Measurements from ENCODE around the gene ACOT7. TPM values are rescaled to one million over a fixed set of nuclear protein-coding genes. Genes with fewer than 3 reads are reported as not detected.

ACOT7 gene
- total and polyA plus RNA-seq, 2 donors (not counting 1 experiment from before 2014, with no cell fraction given), result 4.2 to 4.6 TPM

DNA sequence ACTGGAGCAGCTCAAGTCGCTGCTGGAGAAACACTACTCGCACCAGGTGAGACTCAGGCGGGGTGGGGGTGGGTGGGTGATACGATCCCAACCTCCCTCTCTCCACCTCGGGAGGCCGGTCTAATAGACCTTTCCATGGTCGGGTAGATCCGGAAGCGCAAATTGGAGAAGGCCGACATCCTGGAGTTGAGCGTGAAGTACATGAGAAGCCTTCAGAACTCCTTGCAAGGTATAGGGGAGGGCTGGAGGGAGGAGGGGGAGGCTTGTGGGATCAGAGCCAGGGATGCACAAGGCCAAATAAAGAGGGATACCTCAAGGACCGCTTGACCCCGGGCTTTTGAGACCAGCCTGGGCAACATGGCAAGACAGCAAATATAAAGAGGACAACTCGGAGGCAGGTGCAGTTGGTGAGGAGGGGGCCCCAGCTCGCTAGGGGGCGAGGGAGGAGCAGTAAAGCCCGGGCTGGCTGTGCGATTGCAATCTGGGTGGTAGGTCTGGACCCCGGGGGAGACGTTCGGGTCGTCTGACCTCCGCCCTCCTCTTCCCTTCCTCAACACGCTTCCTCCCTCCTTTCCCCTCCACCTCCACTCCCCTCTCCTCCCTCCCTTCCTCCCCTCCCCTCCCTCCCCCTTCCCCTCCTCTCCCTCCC is 149.0 kb downstream of the ACOT7 start:
- CTCF ChIA-PET, result interaction anchor here (0.6 to 4.7 kb wide), 8 partner anchors 8 to 734 kb away, joined by 3 to 51 read pairs (median 4); partner anchors contain the start of gene ICMT
- no peak for DNase-seq

More for the DNA sequence above, 149.0 kb downstream of the ACOT7 start:
- POLR2A ChIA-PET, result interaction anchor here (0.7 kb wide), 1 partner anchor 26 kb away, joined by 5 read pairs; no protein-coding TSS in a partner anchor
- Histone ChIP-seq H3K4me1 (ENCODE audit: control insufficient read depth in 2 of 2, insufficient read depth in 2 of 2, low read length in 2 of 2) (peaks cover 33% of the 10 kb centered on the region in 2 donors), H4K20me1 (ENCODE audit: control insufficient read depth, insufficient read depth, low read length, poor library complexity, severe bottlenecking) (peaks cover 6% of the 10 kb centered on the region), H2AFZ (ENCODE audit: insufficient read depth, low read depth, low read length, poor library complexity, severe bottlenecking) (no peak overlapping the region), H3K79me2 (ENCODE audit: control insufficient read depth, insufficient read depth, low read length) (no peaks in the 10 kb centered on the region), H3K4me3 (ENCODE audit: control extremely low read depth in 1 of 5, extremely low read depth in 1 of 5, insufficient read depth in 1 of 5, low read depth in 2 of 5, low read length in 4 of 5) (no peak overlapping the region), H3K9ac (ENCODE audit: low read length) (no peak overlapping the region), H3K4me2 (replicated peaks; ENCODE audit: low read depth, low read length, poor library complexity, severe bottlenecking) (peak overlapping the region; percentile 54), H3K9me3 (ENCODE audit: control extremely low read depth in 1 of 3, control insufficient read depth in 2 of 3, insufficient read depth in 1 of 3, low read length in 2 of 3) (peaks cover 0 to 34% (median 0%) of the 10 kb centered on the region in 3 donors), H3K27ac (ENCODE audit: low read length in 2 of 2) (no peak overlapping the region), H3K36me3 (replicated peaks in 1 of 2; ENCODE audit: control extremely low read depth in 1 of 2, control insufficient read depth in 1 of 2, extremely low read depth in 1 of 2, insufficient read depth in 2 of 2, low read length in 1 of 2) (no peaks in the 10 kb centered on the region), H3K27me3 (replicated peaks in 1 of 4; ENCODE audit: control extremely low read depth in 1 of 4, control insufficient read depth in 3 of 4, insufficient read depth in 4 of 4, low read length in 3 of 4) (peaks cover 0 to 84% (median 47%) of the 10 kb centered on the region in 4 experiments)
- intact Hi-C loops (cut with micrococcal nuclease), result loop anchor here (5.0 kb wide), 1 partner anchor 98 kb away; no protein-coding TSS in a partner anchor
- Mint-ChIP-seq H3K27me3 (peaks cover 39% of the 10 kb centered on the region), H3K4me3 (no peak overlapping the region), H3K9me3 (ENCODE audit: insufficient read depth) (no peaks in the 10 kb centered on the region), H3K4me1 (peaks cover 17% of the 10 kb centered on the region), H3K27ac (peak overlapping the region; percentile 15)
- TF ChIP-seq CTCF (IDR thresholded peaks at IDR 0.05) (no peak), EZH2 (IDR thresholded peaks at IDR 0.05; ENCODE audit: borderline replicate concordance, insufficient read depth, low read depth, low read length, poor library complexity, severe bottlenecking) (no peak)
- ATAC-seq (ENCODE audit: low read depth), result no peak
- WGBS (ENCODE audit: insufficient coverage), result 4% methylated on average over 8 of the region's 24 CpGs
